ENCODE data around the gene SGPP1.
"Not testable (repeated sequence)": the region's sequence is repeated elsewhere in the genome, so short reads cannot be mapped to it uniquely, and the experiment has no call there.

SGPP1 gene

GRCh38 chr14:63710497-63710896, 17.4 kb downstream of the SGPP1 start:
- no peak for DNase-seq (ENCODE audit: low spot score)
- no peak for TF ChIP-seq CTCF (IDR thresholded peaks at IDR 0.05)
- Histone ChIP-seq H3K4me3 (no peak overlapping the region), H3K27ac (no peak overlapping the region)

DNA sequence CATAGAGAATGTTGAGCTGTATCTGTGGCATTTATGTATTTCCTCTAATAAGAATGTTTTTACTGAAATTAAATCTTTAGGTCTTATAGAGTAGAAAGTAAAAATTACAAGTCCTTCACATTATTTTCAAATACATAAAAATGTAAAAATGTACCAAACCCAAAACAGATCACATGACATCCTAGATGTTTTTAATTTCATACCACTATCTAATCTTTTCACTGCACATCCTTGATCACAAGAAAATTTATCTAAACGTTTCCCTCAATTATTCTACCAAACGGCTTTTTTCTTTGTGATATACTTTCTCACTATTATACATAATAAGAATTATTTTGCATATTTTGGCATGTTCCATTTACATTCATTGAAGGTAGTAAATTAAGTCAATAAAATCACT, 18.3 kb downstream of the SGPP1 start:
- TF ChIP-seq CTCF (IDR thresholded peaks at IDR 0.05), result no peak
- no peak overlapping the region for H3K27ac ChIP-seq
- H3K4me3 ChIP-seq, result no peak overlapping the region
- no peak for DNase-seq (ENCODE audit: low spot score)

GRCh38 chr14:63707216-63707615, 20.6 kb downstream of the SGPP1 start:
- Histone ChIP-seq H3K27ac (no peak overlapping the region), H3K4me3 (no peak overlapping the region)
- DNase-seq (ENCODE audit: low spot score), result no peak
- TF ChIP-seq CTCF (IDR thresholded peaks at IDR 0.05), result no peak

DNA sequence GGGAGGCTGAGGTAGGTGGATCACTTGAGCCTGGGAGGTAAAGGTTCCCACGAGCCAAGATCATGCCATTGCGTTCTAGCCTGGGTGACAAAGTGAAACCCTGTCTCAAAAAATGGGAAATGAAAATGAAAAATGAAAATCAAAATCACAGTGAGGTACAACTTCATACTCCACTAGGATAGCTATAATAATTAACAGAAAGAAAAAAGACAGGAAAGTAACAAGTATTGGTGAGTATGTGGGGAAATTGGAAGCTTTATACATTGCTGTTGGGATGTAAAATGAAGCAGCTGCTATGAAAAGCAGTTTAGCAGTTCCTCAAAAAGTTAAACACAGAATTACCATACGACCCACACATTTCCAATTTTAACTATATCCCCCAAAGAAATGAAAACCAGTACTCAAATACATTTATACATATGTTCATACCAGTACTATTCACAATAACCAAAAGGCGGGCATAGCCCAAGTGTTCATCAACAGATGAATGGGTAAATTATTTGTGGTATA, 22.2 kb downstream of the SGPP1 start:
- DNase-seq (ENCODE audit: low spot score), result no peak
- no peak for TF ChIP-seq CTCF (IDR thresholded peaks at IDR 0.05)
- Histone ChIP-seq H3K4me3 (no peak overlapping the region), H3K27ac (no peak overlapping the region)

DNA sequence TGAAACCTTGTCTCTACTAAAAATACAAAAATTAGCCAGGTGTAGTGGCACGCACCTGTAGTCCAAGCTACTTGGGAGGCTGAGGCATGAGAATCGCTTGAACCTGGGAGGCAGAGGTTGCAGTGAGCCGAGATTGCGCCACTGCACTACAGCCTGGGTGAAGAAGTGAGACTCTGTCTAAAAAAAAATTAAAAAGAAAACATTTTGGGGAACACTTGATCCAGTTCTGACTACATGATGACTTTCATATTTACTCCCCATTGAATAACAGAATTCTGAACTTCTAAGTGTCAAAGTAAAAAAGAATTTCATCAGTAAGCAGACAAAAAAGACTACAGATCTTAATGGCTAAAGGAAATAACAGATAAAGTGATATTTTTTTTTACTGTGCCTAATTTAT, 25.3 kb downstream of the SGPP1 start:
- not testable (repeated sequence) for H3K4me3 ChIP-seq; DNase-seq (ENCODE audit: low spot score); H3K27ac ChIP-seq

- TF ChIP-seq CTCF (IDR thresholded peaks at IDR 0.05), result no peak
- DNase-seq (ENCODE audit: low spot score), result no peak
- H3K27ac ChIP-seq, result no peak overlapping the region
These were observed 26.1 kb downstream of the SGPP1 start for GRCh38 chr14:63701606-63702299.

DNA sequence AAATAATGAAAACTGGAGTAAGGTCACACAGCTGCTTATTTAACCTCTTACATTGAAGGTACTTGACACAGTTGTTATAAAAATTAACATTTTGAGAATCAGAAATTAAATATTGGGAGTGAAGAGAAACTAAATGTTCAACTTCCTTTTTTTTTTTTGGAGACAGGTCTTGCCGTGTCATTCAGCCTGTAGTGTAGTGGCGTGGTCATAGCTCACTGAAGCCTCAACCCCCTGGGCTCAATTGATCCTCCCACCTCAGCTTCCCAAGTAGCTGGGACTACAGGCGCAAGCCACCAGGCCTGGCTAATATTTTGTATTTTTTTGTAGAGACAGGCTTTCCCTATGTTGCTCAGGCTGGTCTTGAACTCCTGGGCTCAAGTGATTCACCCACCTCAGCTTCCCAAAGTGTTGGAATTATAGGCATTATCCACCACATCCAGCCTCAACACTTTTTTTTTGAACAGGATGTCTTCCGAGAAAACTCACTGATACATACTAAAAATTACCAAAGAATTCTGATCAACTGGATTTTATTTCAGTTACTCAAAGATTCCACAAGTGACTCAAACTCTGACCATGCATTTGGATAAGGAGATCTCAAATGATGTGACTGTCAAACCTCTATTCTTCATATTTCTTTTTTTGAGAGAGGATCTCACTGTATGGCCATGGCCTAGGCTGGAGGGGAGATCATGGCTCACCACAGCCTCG, 35.4 kb downstream of the SGPP1 start:
- TF ChIP-seq CTCF (IDR thresholded peaks at IDR 0.05), result no peak
- Histone ChIP-seq H3K27ac (no peak overlapping the region), H3K4me3 (no peak overlapping the region)
- no peak for DNase-seq (ENCODE audit: low spot score)

More at GRCh38 chr14:63701606-63702299, 26.1 kb downstream of the SGPP1 start:
- H3K4me3 ChIP-seq, result no peak overlapping the region

All from coronary artery (tissue), 2 donors.